ENCODE data around the gene GPC5.

- no peak for TF ChIP-seq CTCF (IDR thresholded peaks at IDR 0.05; ENCODE audit: low read depth, low read length)
- no peak for TF ChIP-seq EZH2phosphoT487 (IDR thresholded peaks at IDR 0.05; ENCODE audit: low read depth)
Observed at GRCh38 chr13:91816263-91816807, 417.9 kb downstream of the GPC5 start.

Data from OCI-LY3 (cell line).